ENCODE data around the gene ATP6V1G2.

The ATP6V1G2 gene

DNA sequence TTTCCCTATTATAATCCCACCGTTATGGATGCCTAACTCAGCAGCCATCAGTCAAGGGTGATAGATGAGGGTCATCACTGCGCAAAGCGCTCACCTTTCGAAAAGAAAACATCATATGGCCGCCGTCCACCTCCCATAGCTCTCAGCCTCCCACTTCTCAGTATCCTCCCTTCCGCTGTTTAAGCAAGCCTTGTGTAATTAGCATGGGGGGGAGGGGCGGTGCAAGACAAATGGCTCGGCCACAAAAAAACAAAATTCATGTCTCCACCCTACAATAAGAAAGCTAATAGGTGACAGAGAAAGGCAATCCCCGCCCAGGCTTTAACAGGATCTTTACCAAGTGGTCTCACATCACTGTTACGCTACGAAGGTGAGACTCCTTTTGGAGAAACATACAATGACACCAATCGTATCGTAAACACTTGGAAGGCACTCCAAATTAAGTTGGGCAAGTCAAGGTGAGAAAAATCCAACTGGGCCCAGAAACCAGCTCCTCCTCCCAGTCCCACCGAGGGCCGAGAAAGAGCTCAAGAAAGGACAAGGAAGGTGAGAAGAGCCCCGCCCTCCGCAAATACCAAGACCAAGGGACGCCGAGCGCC lies 5.2 kb downstream of the ATP6V1G2 start:
- peak overlapping the region; percentile 94 for H3K27ac ChIP-seq
- TF ChIP-seq, protein P1, sequence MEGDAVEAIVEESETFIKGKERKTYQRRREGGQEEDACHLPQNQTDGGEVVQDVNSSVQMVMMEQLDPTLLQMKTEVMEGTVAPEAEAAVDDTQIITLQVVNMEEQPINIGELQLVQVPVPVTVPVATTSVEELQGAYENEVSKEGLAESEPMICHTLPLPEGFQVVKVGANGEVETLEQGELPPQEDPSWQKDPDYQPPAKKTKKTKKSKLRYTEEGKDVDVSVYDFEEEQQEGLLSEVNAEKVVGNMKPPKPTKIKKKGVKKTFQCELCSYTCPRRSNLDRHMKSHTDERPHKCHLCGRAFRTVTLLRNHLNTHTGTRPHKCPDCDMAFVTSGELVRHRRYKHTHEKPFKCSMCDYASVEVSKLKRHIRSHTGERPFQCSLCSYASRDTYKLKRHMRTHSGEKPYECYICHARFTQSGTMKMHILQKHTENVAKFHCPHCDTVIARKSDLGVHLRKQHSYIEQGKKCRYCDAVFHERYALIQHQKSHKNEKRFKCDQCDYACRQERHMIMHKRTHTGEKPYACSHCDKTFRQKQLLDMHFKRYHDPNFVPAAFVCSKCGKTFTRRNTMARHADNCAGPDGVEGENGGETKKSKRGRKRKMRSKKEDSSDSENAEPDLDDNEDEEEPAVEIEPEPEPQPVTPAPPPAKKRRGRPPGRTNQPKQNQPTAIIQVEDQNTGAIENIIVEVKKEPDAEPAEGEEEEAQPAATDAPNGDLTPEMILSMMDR (conservative IDR thresholded peaks at IDR 0.05): no peak

DNA sequence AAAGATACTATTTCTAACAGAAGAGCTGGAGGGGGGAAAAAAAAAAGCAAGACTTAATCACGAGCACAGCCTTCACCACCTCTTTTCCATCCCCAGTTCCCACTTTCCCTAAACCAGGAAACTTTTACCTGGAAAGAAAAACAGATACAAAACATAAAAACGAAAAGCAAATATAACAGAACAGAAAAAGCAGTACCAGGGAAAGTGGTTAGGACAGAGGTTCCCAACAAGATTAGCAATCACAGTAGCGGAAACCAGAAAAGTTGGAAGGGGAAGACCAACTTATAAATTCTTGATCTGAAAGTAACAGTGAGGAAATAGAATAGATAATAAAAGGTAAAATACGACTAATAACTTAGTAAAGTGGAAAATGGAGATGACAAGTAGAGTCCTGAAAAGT lies 5.8 kb downstream of the ATP6V1G2 start:
- H3K27ac ChIP-seq: peak overlapping the region; percentile 94
- TF ChIP-seq, protein P1 (conservative IDR thresholded peaks at IDR 0.05): no peak

DNA sequence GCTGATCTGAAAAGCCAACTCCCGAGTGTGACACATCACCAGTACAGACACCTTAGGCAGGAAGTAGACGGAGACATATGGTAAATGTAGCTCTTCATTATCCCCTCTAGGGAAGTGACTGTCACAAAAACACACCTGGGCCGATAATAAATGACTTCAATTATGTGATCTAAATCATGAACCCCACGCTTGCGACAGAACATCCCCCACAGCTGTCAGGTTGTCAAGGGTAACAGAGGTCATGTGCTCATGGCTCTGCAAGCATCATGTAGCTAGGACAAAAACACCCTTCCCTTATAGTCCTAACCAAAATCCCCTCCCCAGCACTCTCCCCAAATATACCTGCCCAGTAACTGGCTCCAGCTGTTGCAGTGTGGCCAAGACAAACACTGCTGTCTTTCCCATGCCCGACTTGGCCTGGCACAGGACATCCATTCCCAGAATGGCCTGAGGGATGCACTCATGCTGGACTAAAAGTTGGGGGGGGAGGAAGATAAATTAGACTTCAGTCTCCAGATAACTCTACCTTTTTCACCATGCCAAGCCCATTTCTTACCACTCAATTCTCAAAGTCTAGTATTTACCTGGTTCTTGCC lies 7.5 kb downstream of the ATP6V1G2 start:
- H3K27ac ChIP-seq: peak overlapping the region; percentile 94; the same call in 1 of the 2 replicates
- TF ChIP-seq, protein P1 (conservative IDR thresholded peaks at IDR 0.05): no peak

DNA sequence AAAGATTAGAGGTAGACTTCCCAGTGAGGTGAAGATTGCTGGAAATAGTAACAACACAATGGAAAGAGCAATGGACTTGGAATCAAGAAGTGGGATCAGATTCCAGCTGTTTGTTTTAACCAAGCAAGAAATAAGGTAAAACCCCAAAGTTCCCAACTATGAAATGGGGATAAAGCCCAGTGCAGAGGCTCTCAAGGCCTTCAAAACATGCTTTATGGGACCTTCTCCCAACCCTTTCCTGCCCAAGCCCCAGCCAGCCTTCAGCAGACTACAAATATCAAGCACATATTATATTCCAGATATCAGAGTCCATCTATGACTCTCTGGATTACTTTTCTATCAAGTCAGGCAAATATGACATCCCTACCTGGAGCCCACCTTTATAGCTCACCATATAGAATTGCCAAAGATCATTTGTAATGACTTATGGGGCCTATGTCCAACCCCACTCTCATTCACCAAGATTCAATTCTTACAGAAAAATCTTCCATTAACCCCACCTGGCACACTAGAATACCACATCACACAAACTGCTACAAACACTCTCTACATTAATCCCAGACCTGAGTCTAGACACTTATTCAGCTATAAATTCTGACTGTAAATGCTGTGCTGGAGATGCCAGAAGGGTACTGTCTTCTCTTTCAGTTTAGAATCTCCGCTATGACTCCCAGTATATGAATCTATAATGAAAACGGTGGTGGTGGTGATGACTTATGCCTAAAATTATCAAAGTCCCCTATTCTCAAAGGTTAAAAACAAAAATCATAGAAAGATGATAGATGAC lies 10.7 kb downstream of the ATP6V1G2 start:
- no peak overlapping the region for H3K27ac ChIP-seq
- TF ChIP-seq, protein P1 (conservative IDR thresholded peaks at IDR 0.05): no peak

DNA sequence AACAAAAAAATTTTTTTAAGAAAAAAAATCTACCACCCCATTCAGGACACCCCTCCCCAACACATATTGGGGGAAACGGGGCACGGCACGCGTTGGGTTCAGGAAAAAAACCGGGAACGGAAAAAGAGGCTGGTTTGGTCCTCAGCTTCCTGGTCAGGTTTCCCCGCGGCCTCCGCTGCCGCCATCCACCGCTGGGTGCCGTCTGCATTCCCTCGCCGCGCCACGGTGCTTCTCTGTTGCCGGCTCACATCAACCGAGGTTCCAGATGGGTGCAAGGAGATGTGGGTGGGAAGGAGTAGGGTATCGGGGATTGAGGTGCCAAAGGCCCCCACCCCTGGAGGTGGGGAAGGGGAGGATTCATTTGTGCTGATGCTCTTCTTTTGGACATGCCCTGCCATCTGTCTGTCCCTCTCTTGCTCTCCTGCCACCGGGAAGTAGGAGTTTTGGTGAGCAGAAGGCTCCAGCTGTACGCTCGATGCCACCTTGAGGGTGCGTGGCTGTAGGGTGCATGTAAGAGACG lies 11.8 kb downstream of the ATP6V1G2 start:
- TF ChIP-seq, protein P1 (conservative IDR thresholded peaks at IDR 0.05): no peak
- H3K27ac ChIP-seq: no peak overlapping the region

DNA sequence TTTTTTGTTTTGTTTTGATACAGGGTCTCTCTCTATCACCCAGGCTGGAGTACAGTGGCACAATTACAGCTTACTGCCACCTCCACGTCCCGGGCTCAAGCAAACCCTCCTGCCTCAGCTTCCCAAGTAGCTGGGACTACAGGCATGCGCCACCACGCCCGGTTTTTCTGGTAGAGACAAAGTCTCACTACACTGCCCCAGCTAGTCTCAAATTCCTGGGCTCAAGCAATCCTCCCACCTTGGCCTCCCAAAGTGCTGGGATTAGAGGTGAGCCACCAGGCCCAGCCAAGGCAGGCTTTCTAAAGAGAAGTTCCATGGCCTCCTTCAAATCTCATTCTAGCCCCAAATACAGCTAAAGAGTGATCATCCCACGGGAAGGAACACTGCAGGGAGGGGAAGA lies 12.4 kb downstream of the ATP6V1G2 start:
- TF ChIP-seq, protein P1 (conservative IDR thresholded peaks at IDR 0.05): no peak
- H3K27ac ChIP-seq: no peak overlapping the region

DNA sequence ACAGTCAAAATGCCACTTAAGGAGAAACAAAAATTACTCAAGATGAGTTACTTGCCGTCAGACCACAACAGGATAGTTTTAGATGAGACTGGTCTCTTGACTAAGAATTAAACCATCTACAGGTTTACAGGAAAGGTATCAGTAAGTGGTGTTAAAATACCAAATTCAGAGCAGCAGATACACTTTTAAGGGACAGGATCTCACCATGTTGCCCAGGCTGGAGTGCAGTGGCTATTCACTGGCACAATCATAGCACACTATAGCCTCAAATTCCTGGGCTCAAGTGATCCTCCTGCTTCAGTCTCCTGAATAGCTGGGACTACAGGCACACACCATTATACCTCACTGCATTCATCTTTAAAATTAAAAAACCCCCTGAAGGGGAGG lies 13.0 kb downstream of the ATP6V1G2 start:
- TF ChIP-seq, protein P1 (conservative IDR thresholded peaks at IDR 0.05): no peak
- no peak overlapping the region for H3K27ac ChIP-seq

All from VCaP (cell line).